ENCODE data around the gene PFN2. TPM values are rescaled to one million over a fixed set of nuclear protein-coding genes. Genes with fewer than 3 reads are reported as not detected.
A peak's percentile ranks its signal among the peaks of the same experiment; 100 is the strongest.
"Not testable (repeated sequence)": the region's sequence is repeated elsewhere in the genome, so short reads cannot be mapped to it uniquely, and the experiment has no call there.

The PFN2 gene
- total RNA-seq, 1 donor from 2014 or later, result 71.8 TPM

- ATAC-seq (peak; percentile 72), DNase-seq (peak; percentile 90)
- intact Hi-C loops (cut with micrococcal nuclease), result no loop called here
Measured at GRCh38 chr3:149969940-149970715, 567 bp downstream of the PFN2 start.

- peak; percentile 36 for DNase-seq
- peak; percentile 44 for ATAC-seq
- intact Hi-C loops (cut with micrococcal nuclease), result no loop called here
Measured at GRCh38 chr3:149969110-149969939, 1.4 kb downstream of the PFN2 start.

GRCh38 chr3:149968216-149968615 lies 2.5 kb downstream of the PFN2 start:
- ATAC-seq (no peak), DNase-seq (no peak)
- intact Hi-C loops (cut with micrococcal nuclease), result no loop called here

GRCh38 chr3:149967086-149967685 lies 3.5 kb downstream of the PFN2 start:
- intact Hi-C loops (cut with micrococcal nuclease), result loop anchor here (1.0 kb wide), 1 partner anchor 217 kb away; no protein-coding TSS in a partner anchor
- DNase-seq (no peak), ATAC-seq (no peak)

GRCh38 chr3:149965278-149965677 lies 5.4 kb downstream of the PFN2 start:
- intact Hi-C loops (cut with micrococcal nuclease), result no loop called here
- DNase-seq, result no peak
- no peak for ATAC-seq

GRCh38 chr3:149964291-149964690 lies 6.4 kb downstream of the PFN2 start:
- intact Hi-C loops (cut with micrococcal nuclease), result no loop called here
- DNase-seq (no peak), ATAC-seq (no peak)

- ATAC-seq (no peak), DNase-seq (no peak)
- intact Hi-C loops (cut with micrococcal nuclease), result no loop called here
Measured at GRCh38 chr3:149963485-149963884, 7.2 kb downstream of the PFN2 start.

- intact Hi-C loops (cut with micrococcal nuclease), result no loop called here
- ATAC-seq (no peak), DNase-seq (no peak)
Measured at GRCh38 chr3:149959443-149959842, 11.3 kb downstream of the PFN2 start.

GRCh38 chr3:149958171-149958796 lies 12.4 kb downstream of the PFN2 start:
- no peak for ATAC-seq
- intact Hi-C loops (cut with micrococcal nuclease), result no loop called here

GRCh38 chr3:149957361-149958125 lies 13.2 kb downstream of the PFN2 start:
- ATAC-seq, result no peak
- no peak for DNase-seq
- intact Hi-C loops (cut with micrococcal nuclease), result no loop called here

More at GRCh38 chr3:149958171-149958796, 12.4 kb downstream of the PFN2 start:
- DNase-seq, result no peak

GRCh38 chr3:149955449-149955848 lies 15.2 kb downstream of the PFN2 start:
- no peak for DNase-seq
- intact Hi-C loops (cut with micrococcal nuclease), result no loop called here
- no peak for ATAC-seq

- DNase-seq, result no peak
- intact Hi-C loops (cut with micrococcal nuclease), result no loop called here
- ATAC-seq, result no peak
Measured at GRCh38 chr3:149954812-149955211, 15.9 kb downstream of the PFN2 start.

- ATAC-seq, result no peak
- intact Hi-C loops (cut with micrococcal nuclease), result no loop called here
- no peak for DNase-seq
Measured at GRCh38 chr3:149949181-149949580, 21.5 kb downstream of the PFN2 start.

- intact Hi-C loops (cut with micrococcal nuclease), result no loop called here
- no peak for DNase-seq
- ATAC-seq, result no peak
Measured at GRCh38 chr3:149947231-149947630, 23.5 kb downstream of the PFN2 start.

GRCh38 chr3:149943966-149944365 lies 26.7 kb downstream of the PFN2 start:
- intact Hi-C loops (cut with micrococcal nuclease); ATAC-seq; DNase-seq: not testable (repeated sequence)

GRCh38 chr3:149942409-149942808 lies 28.3 kb downstream of the PFN2 start:
- intact Hi-C loops (cut with micrococcal nuclease), result no loop called here
- DNase-seq (no peak), ATAC-seq (no peak)

GRCh38 chr3:149941946-149942345 lies 28.7 kb downstream of the PFN2 start:
- intact Hi-C loops (cut with micrococcal nuclease), result no loop called here
- no peak for ATAC-seq
- DNase-seq, result no peak

GRCh38 chr3:149941186-149941585 lies 29.5 kb downstream of the PFN2 start:
- no peak for ATAC-seq
- no peak for DNase-seq
- intact Hi-C loops (cut with micrococcal nuclease), result no loop called here

All from left ventricle myocardium superior (tissue), 1 donor.